Stimulated activated CD4-positive, alpha-beta T cell treated with anti-CD3 and anti-CD28 coated beads, Interleukin-2, amount 100 ng/mL, for 4 hours (primary cell): ENCODE data around the gene ZFAND3.
"Not testable (repeated sequence)": the region's sequence is repeated elsewhere in the genome, so short reads cannot be mapped to it uniquely, and the experiment has no call there.

ENCODE experiments used
- DNase-seq: peaks from one replicate; pipeline ENCODE4 v3.0.0-alpha.2; 2020; ENCODE audit warnings: low read depth

The ZFAND3 gene

GRCh38 chr6:38049861-38050397, 230.4 kb downstream of the ZFAND3 start:
- DNase-seq, result not testable (repeated sequence)

- no peak for DNase-seq
Measured at GRCh38 chr6:38051819-38052434, 232.4 kb downstream of the ZFAND3 start.

GRCh38 chr6:38054527-38055202, 235.1 kb downstream of the ZFAND3 start:
- no peak for DNase-seq

DNA sequence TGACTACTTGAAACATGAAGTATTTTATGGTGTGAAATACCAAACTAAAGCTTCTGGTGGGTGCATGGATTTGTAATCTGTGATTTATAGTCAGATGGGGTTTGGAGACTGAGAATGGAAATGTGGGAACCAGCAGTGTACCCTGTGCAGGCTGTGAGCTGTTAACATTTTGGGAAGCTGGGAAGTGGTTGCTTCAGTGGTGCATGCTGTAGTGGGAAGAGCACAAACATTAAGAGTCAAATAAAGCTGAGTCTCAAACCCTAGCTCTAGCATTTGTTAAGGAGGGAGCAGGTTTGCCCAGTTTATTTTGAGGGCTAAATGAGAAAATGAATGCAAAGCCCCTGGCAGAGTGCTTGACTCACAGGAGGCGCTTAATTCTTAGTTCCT, 235.7 kb downstream of the ZFAND3 start:
- no peak for DNase-seq

- DNase-seq, result no peak
Measured at GRCh38 chr6:38056361-38056760, 236.8 kb downstream of the ZFAND3 start.

- peak; percentile 46 for DNase-seq
Measured at GRCh38 chr6:38057994-38058393, 238.5 kb downstream of the ZFAND3 start.

DNA sequence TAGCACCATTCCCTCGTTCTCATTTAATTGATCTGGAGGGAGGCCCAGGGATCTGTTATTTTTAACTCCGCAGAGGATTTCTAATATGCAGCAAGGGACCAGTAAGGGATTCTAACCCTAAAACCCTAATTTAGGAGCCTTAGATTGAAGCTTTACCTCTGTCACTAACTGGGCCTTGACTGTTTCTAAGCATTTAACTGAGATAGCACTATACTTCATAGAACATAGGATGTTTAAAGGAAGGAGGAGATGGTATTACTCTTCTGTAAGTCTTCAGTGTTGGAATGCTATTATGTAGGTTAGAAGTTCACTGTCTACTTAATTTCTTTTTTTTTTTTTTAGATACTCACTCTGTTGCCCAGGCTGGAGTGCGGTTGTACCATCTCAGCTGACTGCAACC, 242.5 kb downstream of the ZFAND3 start:
- DNase-seq, result no peak

- DNase-seq, result no peak
Measured at GRCh38 chr6:38063973-38064372, 244.4 kb downstream of the ZFAND3 start.

DNA sequence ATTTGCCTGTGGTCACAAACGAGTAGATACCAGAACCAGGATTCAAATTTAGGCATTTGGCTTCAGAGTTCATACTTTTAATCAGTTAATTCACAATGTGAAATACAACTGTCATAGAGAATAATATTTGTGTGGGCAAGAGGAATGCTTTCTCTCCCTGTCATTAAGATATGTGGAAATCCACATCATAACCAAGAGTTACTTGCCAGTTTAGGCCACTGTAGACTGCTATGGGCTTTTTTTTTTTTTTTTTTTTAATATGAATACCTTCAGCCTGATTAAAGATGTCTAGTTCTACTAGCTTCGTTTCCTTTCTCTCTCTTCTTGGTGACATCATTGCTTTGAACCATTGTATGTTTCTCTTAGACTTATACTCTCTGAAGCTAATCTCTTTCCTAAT, 244.9 kb downstream of the ZFAND3 start:
- no peak for DNase-seq

GRCh38 chr6:38065734-38066305, 246.3 kb downstream of the ZFAND3 start:
- DNase-seq, result no peak

GRCh38 chr6:38067263-38067980, 247.9 kb downstream of the ZFAND3 start:
- DNase-seq, result no peak

GRCh38 chr6:38068854-38069590, 249.5 kb downstream of the ZFAND3 start:
- no peak for DNase-seq

GRCh38 chr6:38077488-38078030, 258.0 kb downstream of the ZFAND3 start:
- no peak for DNase-seq

DNA sequence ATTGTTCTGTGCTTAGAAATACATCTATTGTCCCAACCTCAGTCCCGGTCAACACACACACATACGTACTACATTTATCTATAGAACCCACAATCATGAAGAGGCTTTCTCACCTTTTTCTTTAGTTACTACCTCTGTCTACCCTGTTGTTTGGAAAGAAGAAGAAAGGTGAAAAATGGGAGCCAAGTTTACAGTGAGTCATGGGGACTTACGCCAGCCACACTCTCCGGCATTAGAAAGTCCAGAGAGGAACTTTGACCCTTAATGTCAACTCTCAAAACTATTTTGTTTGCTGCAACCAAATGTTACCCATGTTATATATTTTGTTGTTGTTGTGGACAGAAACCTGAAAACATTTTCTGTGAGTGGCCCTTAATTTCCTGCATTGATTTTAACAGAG, 259.1 kb downstream of the ZFAND3 start:
- DNase-seq, result no peak

- no peak for DNase-seq
Measured at GRCh38 chr6:38079107-38079506, 259.6 kb downstream of the ZFAND3 start.

GRCh38 chr6:38079537-38079936, 260.0 kb downstream of the ZFAND3 start:
- DNase-seq, result no peak

DNA sequence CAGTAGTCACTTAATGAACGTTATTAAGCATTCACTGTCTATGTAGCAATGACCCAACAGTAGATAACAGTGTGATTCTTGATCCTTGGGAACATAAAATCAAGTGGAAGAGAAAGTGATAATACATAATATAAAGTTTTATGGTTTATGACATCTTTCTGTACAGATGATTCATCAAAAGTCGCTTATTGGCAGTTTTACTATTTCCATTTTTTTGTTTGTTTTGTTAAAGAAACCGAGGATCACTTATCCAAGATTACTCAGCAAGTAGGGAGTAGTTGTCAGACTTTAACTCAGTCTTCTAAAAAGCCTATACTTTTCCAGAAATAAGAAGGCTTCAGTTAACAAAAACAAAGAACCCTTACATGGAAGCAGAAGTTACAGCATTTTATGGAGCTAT, 260.8 kb downstream of the ZFAND3 start:
- DNase-seq, result no peak

DNA sequence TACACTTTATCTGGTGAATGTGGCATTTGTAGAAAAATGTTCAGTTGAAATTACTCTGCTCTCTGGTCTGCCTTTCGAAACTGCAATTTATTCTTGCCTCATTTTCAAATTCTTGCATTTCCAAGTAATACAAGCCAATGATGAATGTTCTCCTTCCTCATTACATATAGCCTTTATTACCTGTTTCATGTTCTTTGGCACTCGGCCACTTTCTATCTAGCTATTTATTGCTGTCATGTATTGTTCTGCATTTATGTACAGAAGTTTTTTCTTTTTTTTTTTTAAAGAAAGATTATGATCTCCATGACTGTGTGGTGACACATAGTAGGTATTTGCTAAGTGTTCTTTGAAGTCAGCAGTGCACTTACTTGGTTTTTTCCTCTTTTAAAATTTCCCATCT, 261.4 kb downstream of the ZFAND3 start:
- DNase-seq, result no peak

DNA sequence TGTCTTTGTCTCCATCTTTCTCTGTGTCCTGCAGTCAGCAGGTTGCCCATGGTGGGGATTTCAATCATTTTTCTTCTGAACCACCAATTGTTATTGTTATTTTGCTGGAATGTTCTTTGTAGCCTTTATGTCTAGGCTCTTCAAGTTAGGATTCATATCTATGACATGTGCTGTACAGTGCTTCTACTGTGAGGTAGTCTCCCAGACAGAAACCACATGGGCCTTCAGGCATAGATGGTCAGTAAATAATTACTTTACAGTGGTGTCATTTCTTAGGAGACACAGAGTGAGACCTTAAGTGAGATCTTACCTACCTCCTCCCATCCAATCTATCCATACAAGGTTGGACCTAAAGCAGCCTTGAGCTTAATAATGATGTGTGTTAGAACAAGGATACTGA, 265.5 kb downstream of the ZFAND3 start:
- DNase-seq, result no peak

GRCh38 chr6:38086346-38086745, 266.8 kb downstream of the ZFAND3 start:
- no peak for DNase-seq

DNA sequence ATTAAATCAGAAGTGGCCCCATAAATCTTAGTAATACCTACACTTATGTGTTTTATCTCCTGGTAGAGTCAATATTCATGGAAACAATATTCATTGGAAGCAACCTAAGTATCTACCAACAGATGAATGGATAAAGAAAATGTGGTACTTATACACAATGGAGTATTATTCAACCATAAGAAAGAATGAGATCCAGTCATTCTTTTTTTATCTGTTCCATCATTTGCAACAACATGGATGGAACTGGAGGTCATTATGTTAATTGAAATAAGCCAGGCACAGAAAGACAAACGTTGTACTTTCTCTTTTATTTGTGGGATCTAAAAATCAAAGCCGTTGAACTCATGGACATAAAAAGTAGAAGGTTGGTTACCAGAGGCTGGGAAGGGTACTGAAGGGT, 268.5 kb downstream of the ZFAND3 start:
- DNase-seq, result no peak

GRCh38 chr6:38088829-38089228, 269.3 kb downstream of the ZFAND3 start:
- DNase-seq, result no peak
